GM12878 (cell line): ENCODE measurements around the gene MSLN. TPM values are rescaled to one million over a fixed set of nuclear protein-coding genes. Genes with fewer than 3 reads are reported as not detected.

ENCODE experiments used
- ATAC-seq: fragments of 200-7000 bp; cut with Tn5 transposase; 3 replicates; pipeline ENCODE4 v1.9.1; 2020; ENCODE audit warnings: mild to moderate bottlenecking, moderate library complexity
- BruUV-seq: library from RNA; stranded (reverse); fragments of 400-500 nt; replicated peaks from 2 replicates; lab custom pipeline; 2021; lab: Mats Ljungman, UMichigan
- CTCF ChIA-PET: fragments of 300-600 bp; sonication (Branson Sonifier 250); formaldehyde crosslinking; extraction: SDS; loops from one replicate; lab custom pipeline; 2021; ENCODE audit warnings: inconsistent platforms; lab: Yijun Ruan, JAX
- POLR2A ChIA-PET: fragments of 350-600 bp; formaldehyde crosslinking; extraction: SDS; loops from one replicate; lab custom pipeline; 2021; ENCODE audit warnings: inconsistent platforms; lab: Charles Lee
- RAD21 ChIA-PET: fragments of 300-600 bp; sonication (Branson Sonifier 250); formaldehyde crosslinking; loops from one replicate; lab custom pipeline; 2023; ENCODE audit warnings: antibody characterized with exemption; ENCODE audit not compliant: unreplicated experiment; lab: Charles Lee
- SMC1A ChIA-PET: fragments of 300-600 bp; sonication (Branson Sonifier 250); formaldehyde crosslinking; loops from one replicate; lab custom pipeline; 2023; ENCODE audit not compliant: unreplicated experiment, uncharacterized antibody; lab: Charles Lee
- DNase-seq: peaks from one replicate; pipeline ENCODE4 v3.0.0-alpha.2; 2011; ENCODE audit warnings: low read depth, low spot score
- FAIRE-seq: peaks from 3 replicates; lab custom pipeline; 2011; peaks lifted over from hg19 to GRCh38; lab: Jason Lieb, UNC
- H2AFZ ChIP-seq: 2 replicates; pipeline ENCODE4 v1.6.0; 2011; ENCODE audit warnings: low read depth, low read length, control low read depth; ENCODE audit not compliant: control insufficient read depth
- H3K27ac ChIP-seq: 2 replicates; pipeline ENCODE4 v1.5.1; 2011; ENCODE audit warnings: control low read depth; ENCODE audit not compliant: control insufficient read depth, insufficient read depth
- H3K27me3 ChIP-seq, 2 experiments: replicated peaks in 1 of 2; 2 replicates each; pipeline versions ENCODE4 v1.6.0 to v1.6.1; 2011; ENCODE audit warnings: low read length in 1 of 2; ENCODE audit not compliant: control insufficient read depth in 2 of 2, insufficient read depth in 2 of 2
- H3K36me3 ChIP-seq, 2 experiments: 2 replicates each; pipeline ENCODE4 v1.5.1; 2011; ENCODE audit warnings: low read length in 1 of 2; ENCODE audit not compliant: control insufficient read depth in 2 of 2, insufficient read depth in 2 of 2
- H3K4me1 ChIP-seq: 2 replicates; pipeline ENCODE4 v1.6.1; 2011; ENCODE audit warnings: mild to moderate bottlenecking, low read length, moderate library complexity, mixed read lengths; ENCODE audit not compliant: control insufficient read depth, insufficient read depth
- H3K4me2 ChIP-seq: 2 replicates; pipeline ENCODE4 v1.6.0; 2011; ENCODE audit warnings: control low read depth; ENCODE audit not compliant: control insufficient read depth, insufficient read depth
- H3K4me3 ChIP-seq: fragments of 200-600 bp; sonication (generic); 2 replicates; pipeline ENCODE4 v1.5.1; 2016
- H3K79me2 ChIP-seq: 2 replicates; pipeline ENCODE4 v1.6.0; 2011; ENCODE audit warnings: low read length; ENCODE audit not compliant: control insufficient read depth, insufficient read depth
- H3K9ac ChIP-seq: 2 replicates; pipeline ENCODE4 v1.8.0; 2011; ENCODE audit warnings: low read length, control low read depth, mixed read lengths; ENCODE audit not compliant: control insufficient read depth, insufficient read depth
- H3K9me3 ChIP-seq: replicated peaks from 3 replicates; pipeline ENCODE4 v1.5.1; 2011; ENCODE audit warnings: mild to moderate bottlenecking, low read length; ENCODE audit not compliant: control insufficient read depth, insufficient read depth
- H4K20me1 ChIP-seq: 2 replicates; pipeline ENCODE4 v1.6.0; 2011; ENCODE audit not compliant: control insufficient read depth, insufficient read depth
- GATAD2B ChIP-seq: fragments of 450-650 bp; conservative IDR thresholded peaks from 2 replicates; pipeline ENCODE4 v1.6.1; 2017; ENCODE audit warnings: low read depth, mild to moderate bottlenecking, moderate library complexity
- HDAC6 ChIP-seq: fragments of 200-600 bp; sonication (generic); IDR thresholded peaks from one replicate; pipeline ENCODE4 v1.8.0; 2017; ENCODE audit warnings: antibody characterized with exemption; ENCODE audit not compliant: unreplicated experiment
- IKZF1 ChIP-seq: fragments of 450-650 bp; conservative IDR thresholded peaks from 2 replicates; pipeline ENCODE4 v1.6.1; 2017; ENCODE audit warnings: antibody characterized with exemption, mild to moderate bottlenecking
- KLF5 ChIP-seq: fragments of 450-650 bp; IDR thresholded peaks from 2 replicates; pipeline ENCODE4 v1.6.1; 2014; ENCODE audit warnings: mild to moderate bottlenecking; ENCODE audit not compliant: partially characterized antibody
- NFXL1 ChIP-seq: fragments of 450-650 bp; IDR thresholded peaks from 2 replicates; pipeline ENCODE4 v1.6.1; 2017; ENCODE audit warnings: antibody characterized with exemption, mild to moderate bottlenecking, borderline replicate concordance
- NRF1 ChIP-seq: conservative IDR thresholded peaks from 2 replicates; pipeline ENCODE4 v1.6.1; 2011; ENCODE audit warnings: mild to moderate bottlenecking, low read depth, low read length, improper control_type of control experiment
- POLR2A ChIP-seq: IDR thresholded peaks from 2 replicates; pipeline ENCODE4 v1.6.1; 2011; ENCODE audit warnings: low read depth, mild to moderate bottlenecking, low read length
- RAD51 ChIP-seq: fragments of 450-650 bp; IDR thresholded peaks from 2 replicates; pipeline ENCODE4 v1.6.1; 2016; ENCODE audit warnings: moderate library complexity, mild to moderate bottlenecking, inconsistent platforms
- ZNF622 ChIP-seq: fragments of 450-650 bp; IDR thresholded peaks from 2 replicates; pipeline ENCODE4 v1.6.1; 2017; ENCODE audit warnings: mild to moderate bottlenecking, inconsistent platforms
- ZZZ3 ChIP-seq: IDR thresholded peaks from 2 replicates; pipeline ENCODE4 v1.6.1; 2011; ENCODE audit warnings: low read depth; ENCODE audit not compliant: control insufficient read depth, insufficient read length
- WGBS: methylation state at CpG from one replicate; pipeline ENCODE4 v1.1.6; 2016; ENCODE audit warnings: low lambda C conversion rate; ENCODE audit not compliant: insufficient replicate concordance, insufficient coverage; ENCODE audit errors: missing lambda C conversion rate; 5-methylcytosine and 5-hydroxymethylcytosine counted together
- in situ Hi-C: fragments of 300-500 bp; cut with MboI; formaldehyde crosslinking; loops from 9 replicates; pipeline ENCODE4 v1.14.3; 2018; ENCODE audit warnings: mixed read lengths
- intact Hi-C: fragments of 100-400 bp; cut with micrococcal nuclease; formaldehyde crosslinking; loops from one replicate; pipeline ENCODE4 v1.14.2; 2022; ENCODE audit not compliant: unreplicated experiment
- polyA plus RNA-seq, 11 experiments: library from polyadenylated mRNA; depleted of rRNA in 4 of 11; unstranded in 6 of 11; stranded (reverse) in 5 of 11; fragments of >200 nt; fragmentation: Nextera tagmentation in 4 of 11; fragmentation: Illumina TruSeq in 1 of 11; extraction: Ambion mirVana in 4 of 11; extraction: Trizol in 1 of 11; gene quantifications; 1 replicate in 1 of 11; 2 replicates in 10 of 11; pipeline versions ENCODE4 v1.2.1 to v1.2.3, GENCODE V29; 2011 to 2016; ENCODE audit warnings: inconsistent platforms in 2 of 11, missing spikeins in 2 of 11, low read depth in 1 of 11
- total RNA-seq, 4 experiments: library from RNA; depleted of rRNA in 3 of 4; stranded (reverse); fragments of >200 nt in 3 of 4; fragmentation: Illumina TruSeq in 1 of 4; extraction: Trizol in 1 of 4; gene quantifications; 2 replicates each; pipeline versions ENCODE4 v1.2.1 to v1.2.3, GENCODE V29; 2013 to 2021
- TF ChIP-seq, protein P1 (sequence below): fragments of 450-650 bp; formaldehyde crosslinking; IDR thresholded peaks from 2 replicates; pipeline ENCODE4 v1.4.0; 2020; ENCODE audit warnings: mild to moderate bottlenecking, moderate library complexity

The MSLN gene
- total and polyA plus RNA-seq, 10 of the 15 experiments (the other 5 are each of a cell fraction or from before 2014, with no cell fraction given) = 0.08 TPM; not detected in 9

DNA sequence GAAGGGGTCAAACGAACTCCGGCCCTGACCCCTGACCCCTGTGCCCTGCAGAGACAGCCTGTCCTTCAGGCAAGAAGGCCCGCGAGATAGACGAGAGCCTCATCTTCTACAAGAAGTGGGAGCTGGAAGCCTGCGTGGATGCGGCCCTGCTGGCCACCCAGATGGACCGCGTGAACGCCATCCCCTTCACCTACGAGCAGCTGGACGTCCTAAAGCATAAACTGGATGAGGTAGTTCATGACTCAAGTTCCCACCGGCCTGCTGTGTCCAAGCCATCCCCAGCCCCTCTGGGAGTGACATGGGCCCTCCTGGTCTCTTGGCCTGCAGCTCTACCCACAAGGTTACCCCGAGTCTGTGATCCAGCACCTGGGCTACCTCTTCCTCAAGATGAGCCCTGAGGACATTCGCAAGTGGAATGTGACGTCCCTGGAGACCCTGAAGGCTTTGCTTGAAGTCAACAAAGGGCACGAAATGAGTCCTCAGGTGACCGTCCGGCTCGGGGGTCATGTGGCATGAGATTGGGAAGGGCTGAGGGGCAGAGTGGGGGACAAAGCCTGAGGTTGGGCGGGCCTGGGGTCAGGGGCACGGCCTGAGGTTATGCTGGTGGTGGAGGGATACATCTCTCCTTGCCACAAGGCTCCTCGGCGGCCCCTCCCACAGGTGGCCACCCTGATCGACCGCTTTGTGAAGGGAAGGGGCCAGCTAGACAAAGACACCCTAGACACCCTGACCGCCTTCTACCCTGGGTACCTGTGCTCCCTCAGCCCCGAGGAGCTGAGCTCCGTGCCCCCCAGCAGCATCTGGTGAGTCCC lies 5.7 kb downstream of the MSLN start (continued):
- TF ChIP-seq, protein P1, sequence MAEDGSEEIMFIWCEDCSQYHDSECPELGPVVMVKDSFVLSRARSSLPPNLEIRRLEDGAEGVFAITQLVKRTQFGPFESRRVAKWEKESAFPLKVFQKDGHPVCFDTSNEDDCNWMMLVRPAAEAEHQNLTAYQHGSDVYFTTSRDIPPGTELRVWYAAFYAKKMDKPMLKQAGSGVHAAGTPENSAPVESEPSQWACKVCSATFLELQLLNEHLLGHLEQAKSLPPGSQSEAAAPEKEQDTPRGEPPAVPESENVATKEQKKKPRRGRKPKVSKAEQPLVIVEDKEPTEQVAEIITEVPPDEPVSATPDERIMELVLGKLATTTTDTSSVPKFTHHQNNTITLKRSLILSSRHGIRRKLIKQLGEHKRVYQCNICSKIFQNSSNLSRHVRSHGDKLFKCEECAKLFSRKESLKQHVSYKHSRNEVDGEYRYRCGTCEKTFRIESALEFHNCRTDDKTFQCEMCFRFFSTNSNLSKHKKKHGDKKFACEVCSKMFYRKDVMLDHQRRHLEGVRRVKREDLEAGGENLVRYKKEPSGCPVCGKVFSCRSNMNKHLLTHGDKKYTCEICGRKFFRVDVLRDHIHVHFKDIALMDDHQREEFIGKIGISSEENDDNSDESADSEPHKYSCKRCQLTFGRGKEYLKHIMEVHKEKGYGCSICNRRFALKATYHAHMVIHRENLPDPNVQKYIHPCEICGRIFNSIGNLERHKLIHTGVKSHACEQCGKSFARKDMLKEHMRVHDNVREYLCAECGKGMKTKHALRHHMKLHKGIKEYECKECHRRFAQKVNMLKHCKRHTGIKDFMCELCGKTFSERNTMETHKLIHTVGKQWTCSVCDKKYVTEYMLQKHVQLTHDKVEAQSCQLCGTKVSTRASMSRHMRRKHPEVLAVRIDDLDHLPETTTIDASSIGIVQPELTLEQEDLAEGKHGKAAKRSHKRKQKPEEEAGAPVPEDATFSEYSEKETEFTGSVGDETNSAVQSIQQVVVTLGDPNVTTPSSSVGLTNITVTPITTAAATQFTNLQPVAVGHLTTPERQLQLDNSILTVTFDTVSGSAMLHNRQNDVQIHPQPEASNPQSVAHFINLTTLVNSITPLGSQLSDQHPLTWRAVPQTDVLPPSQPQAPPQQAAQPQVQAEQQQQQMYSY (CRISPR knock-in tag) = no peak

DNA sequence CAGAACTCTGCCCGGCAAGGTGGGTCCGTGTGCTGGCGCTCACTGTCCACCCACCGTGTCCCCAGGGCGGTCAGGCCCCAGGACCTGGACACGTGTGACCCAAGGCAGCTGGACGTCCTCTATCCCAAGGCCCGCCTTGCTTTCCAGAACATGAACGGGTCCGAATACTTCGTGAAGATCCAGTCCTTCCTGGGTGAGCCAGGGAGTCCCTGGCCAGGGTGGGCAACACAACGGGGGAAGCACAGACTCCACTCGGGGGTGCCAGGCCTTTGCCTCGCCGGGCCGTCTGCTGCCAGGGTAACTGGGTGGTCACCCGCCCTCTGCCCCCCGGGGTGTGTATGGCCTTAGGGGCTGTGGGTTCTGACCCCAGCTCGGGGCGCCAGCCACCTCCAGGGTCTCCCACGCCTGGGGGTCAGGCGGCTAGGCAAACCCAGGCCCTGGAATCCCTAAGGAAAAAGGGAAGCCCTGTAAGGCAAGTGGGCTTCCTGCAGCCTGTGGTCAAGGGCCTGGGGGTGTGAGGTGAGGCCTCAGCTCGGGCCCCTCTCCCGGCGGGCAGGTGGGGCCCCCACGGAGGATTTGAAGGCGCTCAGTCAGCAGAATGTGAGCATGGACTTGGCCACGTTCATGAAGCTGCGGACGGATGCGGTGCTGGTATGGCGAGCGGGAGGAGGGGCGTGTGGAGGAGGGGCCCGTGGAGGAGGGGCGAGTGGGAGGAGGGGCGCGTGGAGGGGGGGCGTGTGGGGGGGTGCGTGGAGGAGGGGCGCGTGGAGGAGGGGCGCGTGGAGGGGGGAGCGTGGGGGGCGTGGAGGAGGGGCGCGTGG lies 6.5 kb downstream of the MSLN start:
- Histone ChIP-seq H3K27me3 (no peaks in the 10 kb centered on the region), H4K20me1 (no peaks in the 10 kb centered on the region), H3K27ac (no peak overlapping the region), H3K4me1 (no peaks in the 10 kb centered on the region), H3K79me2 (no peaks in the 10 kb centered on the region), H3K4me2 (no peak overlapping the region), H3K36me3 (no peaks in the 10 kb centered on the region), H3K4me3 (no peak overlapping the region), H3K9me3 (no peaks in the 10 kb centered on the region), H3K9ac (no peak overlapping the region), H2AFZ (no peak overlapping the region)
- no peak for DNase-seq
- FAIRE-seq = no peak
- RAD21 ChIA-PET = no interaction called here
- in situ Hi-C loops (no loop called here), intact Hi-C loops (no loop called here)
- WGBS = 58% methylated on average over 28 of the region's 48 CpGs
- POLR2A ChIA-PET = no interaction called here
- CTCF ChIA-PET = no interaction called here
- ATAC-seq = no peak
- SMC1A ChIA-PET = no interaction called here
- TF ChIP-seq NRF1 (no peak), NFXL1 (no peak), GATAD2B (no peak), KLF5 (no peak), HDAC6 (no peak), POLR2A (no peak), ZNF622 (no peak), ZZZ3 (no peak), RAD51 (no peak), IKZF1 (no peak)
- BruUV-seq = no TSS peak
